GM12878 (cell line): Measurements from ENCODE around the gene HNRNPM. TPM values are rescaled to one million over a fixed set of nuclear protein-coding genes. Genes with fewer than 3 reads are reported as not detected.
A peak's percentile ranks its signal among the peaks of the same experiment; 100 is the strongest.

Experiments
- FOS ChIP-seq: IDR thresholded peaks from 3 replicates; pipeline ENCODE4 v1.6.1; 2011; ENCODE audit warnings: borderline replicate concordance; ENCODE audit not compliant: insufficient read length; ENCODE audit errors: extremely low read depth
- SIN3A ChIP-seq: IDR thresholded peaks from 2 replicates; pipeline ENCODE4 v1.6.1; 2012; ENCODE audit warnings: low read depth, low read length, improper control_type of control experiment
- SKIL ChIP-seq: fragments of 450-650 bp; IDR thresholded peaks from 2 replicates; pipeline ENCODE4 v1.6.1; 2017; ENCODE audit warnings: mild to moderate bottlenecking, low read depth, inconsistent platforms; ENCODE audit not compliant: poor library complexity, severe bottlenecking
- STAT3 ChIP-seq: IDR thresholded peaks from 2 replicates; pipeline ENCODE4 v1.6.1; 2011; ENCODE audit warnings: low read depth, low read length, improper control_type of control experiment
- ZBTB4 ChIP-seq: fragments of 450-650 bp; formaldehyde crosslinking; IDR thresholded peaks from 2 replicates; pipeline ENCODE4 v1.4.0; 2022; ENCODE audit warnings: mild to moderate bottlenecking, moderate library complexity
- polyA plus RNA-seq, 11 experiments: library from polyadenylated mRNA; depleted of rRNA in 4 of 11; unstranded in 6 of 11; stranded (reverse) in 5 of 11; fragments of >200 nt; fragmentation: Nextera tagmentation in 4 of 11; fragmentation: Illumina TruSeq in 1 of 11; extraction: Ambion mirVana in 4 of 11; extraction: Trizol in 1 of 11; gene quantifications; 1 replicate in 1 of 11; 2 replicates in 10 of 11; pipeline versions ENCODE4 v1.2.1 to v1.2.3, GENCODE V29; 2011 to 2016; ENCODE audit warnings: inconsistent platforms in 2 of 11, missing spikeins in 2 of 11, low read depth in 1 of 11
- total RNA-seq, 4 experiments: library from RNA; depleted of rRNA in 3 of 4; stranded (reverse); fragments of >200 nt in 3 of 4; fragmentation: Illumina TruSeq in 1 of 4; extraction: Trizol in 1 of 4; gene quantifications; 2 replicates each; pipeline versions ENCODE4 v1.2.1 to v1.2.3, GENCODE V29; 2013 to 2021

The HNRNPM gene
- total and polyA plus RNA-seq, 10 of the 15 experiments (the other 5 are each of a cell fraction or from before 2014, with no cell fraction given), result 14.3 to 415 (median 198) TPM

- TF ChIP-seq SKIL, result no peak
- no peak for TF ChIP-seq ZBTB4 (CRISPR knock-in tag)
- no peak for TF ChIP-seq FOS
- TF ChIP-seq SIN3A, result peak; percentile 74; the same call in 1 of the 2 replicates
- no peak for TF ChIP-seq STAT3
These were observed 69.1 kb downstream of the HNRNPM start, which contains the start of gene ZNF414 (continued) for GRCh38 chr19:8513687-8514504.
